Measurements from ENCODE around the gene CAPN5.
"Not testable (repeated sequence)": the region's sequence is repeated elsewhere in the genome, so short reads cannot be mapped to it uniquely, and the experiment has no call there.

The CAPN5 gene

DNA sequence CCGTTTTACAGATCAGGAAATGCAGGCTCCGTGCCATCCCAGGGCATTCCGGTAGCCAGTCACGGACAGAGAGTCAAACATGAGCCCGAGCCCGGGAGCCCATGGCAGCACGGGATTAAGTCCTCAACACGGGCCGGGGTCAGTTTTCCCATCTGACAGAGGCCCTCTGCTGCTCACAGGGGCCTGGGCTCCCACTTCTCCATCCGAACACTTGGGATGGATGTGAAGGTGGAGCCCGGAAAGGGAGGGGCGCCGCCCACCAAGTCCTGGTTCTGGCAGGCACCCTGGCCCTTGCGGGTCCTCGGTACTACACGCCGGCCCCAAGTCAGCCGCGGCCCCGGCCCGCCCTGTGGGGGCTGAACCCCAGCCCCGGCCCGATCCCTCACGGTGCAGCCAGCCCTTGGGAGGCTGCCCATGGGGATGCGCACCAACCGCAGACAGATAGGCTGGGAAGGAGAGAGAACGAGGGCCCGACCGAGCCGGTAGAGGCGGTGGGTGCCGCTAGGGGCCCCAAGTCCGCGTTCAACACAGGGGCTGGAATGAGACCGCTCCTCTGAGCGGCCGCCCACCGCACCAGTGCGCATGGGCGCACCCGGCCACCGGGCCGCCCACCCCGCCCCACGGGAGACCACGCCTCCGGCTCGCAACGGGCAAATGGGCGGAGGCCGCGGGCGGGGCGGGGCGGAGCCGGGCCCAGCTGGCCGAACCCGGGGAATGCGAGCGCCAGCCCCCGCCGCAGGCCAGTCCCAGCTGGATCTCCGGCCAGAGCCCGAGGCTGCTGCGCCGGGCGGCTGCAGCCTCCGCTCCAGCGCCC, at the start of gene CAPN5:
Gene CAPN5 (plus strand): TSS at position 743 of the 814 bp plus-strand sequence. CDS start 17,916 bp downstream, outside the sequence.
- DNase-seq (ENCODE audit: low read depth): peak; percentile 69

DNA sequence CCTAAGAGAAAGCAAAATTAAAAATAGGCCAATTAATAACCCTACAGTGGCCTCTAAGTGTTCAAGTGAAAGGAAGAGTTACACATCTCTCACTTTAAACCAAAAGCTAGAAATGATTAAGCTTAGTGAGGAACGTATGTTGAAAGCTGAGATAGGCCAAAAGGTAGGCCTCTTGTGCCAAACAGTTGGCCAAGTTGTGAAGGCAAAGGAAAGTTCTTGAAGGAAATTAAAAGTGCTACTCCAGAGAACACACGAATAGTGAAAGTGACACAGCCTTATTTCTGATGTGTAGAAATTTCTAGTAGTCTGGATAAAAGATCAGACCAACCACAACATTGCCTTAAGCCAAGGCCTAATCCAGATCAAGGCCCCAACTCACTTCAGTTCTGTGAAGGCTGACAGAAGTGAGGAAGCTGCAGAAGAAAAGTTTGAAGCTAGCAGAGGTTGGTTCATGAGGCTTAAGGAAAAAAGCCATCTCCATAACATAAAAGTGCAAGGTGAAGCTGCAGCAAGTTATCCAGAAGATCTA, 48.3 kb upstream of the CAPN5 start:
- DNase-seq (ENCODE audit: low read depth): not testable (repeated sequence)

DNA sequence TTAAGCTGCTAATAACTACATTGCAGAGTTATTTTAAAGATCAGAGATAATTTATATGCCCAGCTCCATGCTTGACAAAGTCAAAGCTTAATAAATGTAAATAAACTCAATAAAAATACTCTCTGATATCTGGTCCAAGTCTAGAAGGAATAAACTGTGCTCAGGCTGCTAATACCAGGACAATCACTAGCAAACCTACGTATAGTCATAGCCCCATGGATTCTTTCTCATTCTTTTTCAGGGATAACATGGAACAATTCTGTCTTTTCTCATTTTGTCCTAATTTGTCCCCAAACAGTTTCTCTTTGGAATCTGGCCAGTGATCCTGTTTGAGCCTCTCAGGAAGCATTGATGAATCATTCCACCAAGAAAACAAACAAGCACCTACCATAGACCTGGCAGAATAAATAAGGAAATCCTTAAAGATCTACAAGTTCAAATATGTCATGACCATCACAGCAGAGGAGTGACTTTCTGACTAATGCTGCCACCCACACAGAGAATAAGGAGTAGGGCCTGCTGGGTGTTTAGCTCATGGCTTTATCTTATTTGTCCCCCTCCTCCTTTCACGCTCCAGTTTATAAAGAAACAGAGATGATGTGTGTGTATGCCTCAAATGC, 46.7 kb upstream of the CAPN5 start:
- DNase-seq (ENCODE audit: low read depth): no peak

DNA sequence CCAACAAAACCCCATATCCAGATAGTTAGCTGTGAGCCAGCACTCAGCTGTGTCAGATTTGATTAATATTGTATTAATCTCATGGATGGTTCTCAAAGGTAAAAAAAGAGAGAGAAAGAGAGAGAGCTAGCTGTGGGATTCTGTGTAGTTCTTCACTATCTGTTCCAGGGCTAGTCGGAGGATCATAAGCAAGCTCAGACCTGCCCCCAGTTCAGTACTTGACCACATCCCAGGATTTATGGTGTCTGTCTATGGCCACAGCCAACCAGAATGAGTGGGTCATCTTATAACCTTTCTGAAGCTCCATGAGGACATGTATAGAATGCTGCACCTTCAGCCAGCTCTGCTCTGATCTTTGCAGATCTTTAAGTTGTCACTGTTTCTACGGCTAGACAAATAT, 46.0 kb upstream of the CAPN5 start:
- no peak for DNase-seq (ENCODE audit: low read depth)

DNA sequence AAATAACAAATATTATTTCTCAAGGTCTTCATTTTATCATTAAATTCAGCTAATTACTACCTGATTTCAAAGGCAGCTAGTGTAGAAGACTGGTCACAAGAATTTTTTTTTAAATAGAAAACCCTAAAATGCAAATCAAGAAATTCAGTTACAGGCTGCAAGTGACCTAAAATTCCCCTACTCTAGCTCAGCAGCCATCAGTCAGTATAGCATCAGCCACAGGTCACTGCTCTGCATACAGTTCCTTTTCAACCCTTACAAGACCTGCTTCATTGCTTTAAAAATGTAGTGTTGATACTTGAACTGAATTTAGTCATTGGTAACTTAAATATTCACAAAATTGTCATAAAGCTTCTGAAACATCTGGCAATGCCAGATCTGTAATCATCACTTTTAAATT, 42.0 kb upstream of the CAPN5 start:
- no peak for DNase-seq (ENCODE audit: low read depth)

DNA sequence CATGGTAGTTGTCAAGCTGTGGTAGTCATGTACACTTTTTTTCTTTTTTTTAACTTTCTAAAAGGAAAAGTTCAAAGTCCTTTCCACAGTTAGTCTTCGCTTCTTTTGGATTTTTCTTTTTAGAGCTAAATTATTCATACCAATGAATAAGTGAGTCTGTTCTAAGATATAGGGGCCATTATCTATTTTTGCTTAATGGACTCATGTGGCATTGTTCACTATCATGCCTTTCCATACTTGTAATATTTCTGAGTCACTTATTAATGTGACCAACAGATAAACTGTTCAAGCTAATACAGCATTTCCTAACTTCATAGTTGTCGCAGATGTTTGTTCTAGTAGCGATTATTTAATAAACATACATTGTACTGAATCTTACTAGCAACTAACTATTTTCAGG, 40.5 kb upstream of the CAPN5 start:
- DNase-seq (ENCODE audit: low read depth): no peak

DNA sequence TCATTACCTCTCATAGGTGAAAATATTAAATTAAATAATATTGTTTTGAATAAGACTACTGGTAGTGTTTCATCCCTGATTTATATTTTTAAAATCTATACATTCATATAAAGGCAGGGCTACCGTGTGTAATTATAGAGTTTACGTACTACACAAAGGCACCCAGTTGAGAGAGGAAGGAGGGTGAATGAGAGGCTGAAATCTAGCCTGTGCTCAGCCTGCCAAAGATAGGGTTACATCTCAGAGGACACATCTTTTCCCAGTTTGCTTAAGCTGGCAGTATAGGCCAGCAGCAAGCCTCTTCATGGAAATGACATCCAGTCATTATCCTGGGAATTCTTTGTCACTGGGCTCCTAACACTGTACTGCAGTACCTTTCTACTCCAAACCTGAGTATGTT, 40.0 kb upstream of the CAPN5 start:
- no peak for DNase-seq (ENCODE audit: low read depth)

DNA sequence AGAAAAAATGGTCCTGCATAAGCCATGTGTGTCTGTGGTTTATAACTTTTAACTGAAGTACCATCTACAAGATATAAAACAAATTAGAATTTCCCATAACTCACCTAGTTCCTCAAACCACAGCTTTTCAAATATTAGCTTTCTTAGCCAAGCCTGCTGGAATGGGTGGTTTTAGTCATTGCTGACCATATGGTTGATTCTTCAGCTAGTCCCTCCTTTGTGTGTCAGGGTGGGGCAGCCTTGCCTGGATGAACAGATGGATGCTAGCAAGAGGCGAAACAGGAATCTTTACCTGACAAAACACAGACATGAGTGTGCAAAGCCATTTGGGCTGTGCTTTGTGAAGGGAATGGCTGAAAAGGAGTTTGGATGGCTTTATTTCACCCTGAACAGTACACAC, 39.5 kb upstream of the CAPN5 start:
- DNase-seq (ENCODE audit: low read depth): no peak

DNA sequence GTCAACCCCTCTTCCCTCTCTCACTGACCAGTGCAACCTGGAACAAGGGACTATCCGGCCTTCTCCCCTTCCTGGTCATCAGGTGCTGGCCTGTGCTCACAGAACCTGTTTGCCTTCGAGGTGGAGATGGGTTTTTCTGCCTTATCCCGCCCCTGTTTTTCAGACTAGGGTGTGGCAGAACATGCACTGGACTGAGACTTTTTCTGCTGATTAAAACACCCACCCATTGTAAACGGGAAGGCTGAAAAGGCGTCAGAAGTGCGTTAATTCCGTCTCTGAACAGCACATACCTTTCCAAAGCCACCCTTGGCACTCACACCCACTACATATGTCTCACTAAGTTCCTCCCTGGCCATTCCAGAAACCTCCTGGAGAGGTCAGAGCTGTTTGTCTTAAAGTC, 36.9 kb upstream of the CAPN5 start:
- DNase-seq (ENCODE audit: low read depth): no peak

DNA sequence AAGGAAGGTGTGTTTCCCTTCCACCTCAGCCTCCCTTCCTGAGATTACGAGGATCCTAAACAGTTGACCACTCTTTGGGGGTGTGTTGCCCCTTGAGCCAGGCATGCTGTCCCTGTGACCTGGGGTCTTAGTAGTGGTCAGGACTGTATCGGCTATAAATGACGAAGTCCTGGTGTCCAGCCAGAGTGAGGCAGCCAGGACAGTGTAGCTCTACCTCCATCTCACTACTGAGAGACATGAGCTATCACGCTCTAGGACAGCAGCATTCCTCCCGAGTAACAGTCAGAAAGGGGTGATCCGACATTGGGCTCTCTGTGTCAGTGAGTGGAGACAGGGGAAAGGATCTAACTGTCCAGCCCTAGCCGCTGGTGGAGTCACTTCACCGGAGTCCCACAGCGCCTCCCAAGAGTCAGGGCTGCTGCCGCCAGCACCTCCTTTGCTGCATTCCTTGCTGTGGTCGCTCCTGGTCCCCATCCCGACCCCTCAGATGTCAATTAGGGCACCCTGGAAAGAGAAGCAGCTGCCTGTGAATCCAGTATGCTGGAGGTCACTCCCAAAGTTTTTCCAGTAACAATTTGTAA, 35.8 kb upstream of the CAPN5 start:
- DNase-seq (ENCODE audit: low read depth): no peak

DNA sequence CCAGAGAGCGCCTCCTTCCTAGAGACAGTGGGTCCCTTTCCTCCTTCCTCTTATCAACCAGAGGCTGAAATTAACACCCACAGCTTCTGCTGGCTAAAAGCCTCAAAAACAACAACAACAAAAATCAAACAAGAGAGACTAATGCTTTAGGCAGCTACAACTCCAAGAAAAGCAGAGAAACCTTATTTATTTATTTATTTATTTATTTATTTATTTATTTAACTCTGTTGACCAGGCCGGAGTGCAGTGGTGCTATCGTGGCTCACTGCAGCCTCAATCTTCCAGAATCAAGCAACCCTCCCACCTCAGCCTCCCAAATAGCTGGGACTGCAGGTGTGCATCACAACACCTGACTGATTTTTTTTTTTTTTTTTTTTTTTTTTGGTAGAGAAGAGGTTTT, 35.2 kb upstream of the CAPN5 start:
- DNase-seq (ENCODE audit: low read depth): no peak

DNA sequence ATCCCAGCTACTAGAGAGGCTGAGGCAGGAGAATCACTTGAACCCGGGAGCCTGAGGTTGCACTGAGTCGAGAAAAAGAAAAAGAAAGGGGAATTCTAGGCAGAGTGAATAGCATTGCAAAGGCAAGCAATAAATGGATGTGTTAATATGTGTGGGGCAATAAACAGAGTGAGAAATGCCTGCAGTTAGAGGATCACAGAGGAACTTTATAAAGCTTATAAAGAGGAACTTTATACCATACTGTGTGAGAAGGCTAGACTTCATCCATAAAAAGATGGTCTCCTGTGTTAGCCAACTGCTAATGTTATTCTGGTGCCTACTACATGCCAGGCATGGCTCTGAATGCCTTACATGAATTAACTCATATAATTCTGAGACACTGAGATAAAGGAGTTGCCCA, 31.7 kb upstream of the CAPN5 start:
- no peak for DNase-seq (ENCODE audit: low read depth)

DNA sequence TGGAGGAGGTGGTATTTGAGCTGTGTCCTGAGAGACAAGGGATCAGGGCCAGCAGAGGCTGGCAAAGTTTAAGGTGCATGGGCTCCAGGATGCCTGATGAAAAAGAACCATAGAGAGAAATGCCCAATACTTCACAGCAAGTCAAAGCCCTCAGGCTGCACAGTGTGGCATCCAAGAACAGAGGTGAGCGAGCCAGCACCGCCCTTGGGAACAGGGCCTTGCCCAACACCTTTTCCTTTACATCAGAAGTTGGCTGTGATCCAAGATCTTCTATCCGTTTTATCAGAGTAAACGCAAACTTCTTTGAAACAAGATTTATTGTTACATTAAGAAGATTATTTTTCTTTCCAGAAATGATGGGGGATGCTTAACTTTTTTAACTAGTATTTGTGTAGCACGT, 31.2 kb upstream of the CAPN5 start:
- no peak for DNase-seq (ENCODE audit: low read depth)

DNA sequence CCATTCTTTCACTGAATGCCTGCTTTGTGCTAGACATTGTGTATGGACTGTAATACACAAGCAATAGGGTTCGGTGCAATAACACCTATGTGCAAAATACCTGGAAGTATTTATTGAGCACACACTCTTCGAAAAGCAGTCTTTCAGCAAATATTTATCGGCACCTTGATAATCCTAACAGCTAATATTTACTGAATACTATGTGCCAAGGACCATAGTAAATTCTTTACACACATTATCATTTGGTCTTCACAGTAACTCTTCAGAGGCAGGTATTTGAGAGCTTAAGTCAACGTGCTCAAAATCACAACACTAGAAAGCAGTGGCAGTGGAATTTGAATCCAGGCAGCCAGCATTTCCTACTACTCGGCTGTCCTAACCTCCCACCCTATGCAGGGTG, 30.4 kb upstream of the CAPN5 start:
- DNase-seq (ENCODE audit: low read depth): no peak

DNA sequence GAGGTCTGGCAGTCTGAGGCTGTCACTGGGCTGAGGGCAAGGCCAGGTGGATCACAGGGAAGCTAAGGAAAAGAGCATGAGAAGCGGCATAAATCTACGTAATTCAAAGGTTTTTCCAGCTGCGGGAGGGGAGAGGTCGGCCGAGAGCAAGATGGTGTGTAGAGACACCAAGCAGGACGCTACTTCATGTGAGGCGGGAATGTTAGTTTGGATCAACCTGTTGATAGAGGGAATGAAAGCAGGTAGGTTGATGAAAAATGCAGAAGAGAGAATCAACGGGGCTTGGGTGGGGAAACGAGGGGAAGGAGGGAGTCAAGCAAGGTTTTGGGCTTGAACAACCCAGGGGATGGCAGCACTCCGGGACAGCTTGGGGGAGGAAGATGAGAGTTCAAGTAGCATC, 29.7 kb upstream of the CAPN5 start:
- no peak for DNase-seq (ENCODE audit: low read depth)

DNA sequence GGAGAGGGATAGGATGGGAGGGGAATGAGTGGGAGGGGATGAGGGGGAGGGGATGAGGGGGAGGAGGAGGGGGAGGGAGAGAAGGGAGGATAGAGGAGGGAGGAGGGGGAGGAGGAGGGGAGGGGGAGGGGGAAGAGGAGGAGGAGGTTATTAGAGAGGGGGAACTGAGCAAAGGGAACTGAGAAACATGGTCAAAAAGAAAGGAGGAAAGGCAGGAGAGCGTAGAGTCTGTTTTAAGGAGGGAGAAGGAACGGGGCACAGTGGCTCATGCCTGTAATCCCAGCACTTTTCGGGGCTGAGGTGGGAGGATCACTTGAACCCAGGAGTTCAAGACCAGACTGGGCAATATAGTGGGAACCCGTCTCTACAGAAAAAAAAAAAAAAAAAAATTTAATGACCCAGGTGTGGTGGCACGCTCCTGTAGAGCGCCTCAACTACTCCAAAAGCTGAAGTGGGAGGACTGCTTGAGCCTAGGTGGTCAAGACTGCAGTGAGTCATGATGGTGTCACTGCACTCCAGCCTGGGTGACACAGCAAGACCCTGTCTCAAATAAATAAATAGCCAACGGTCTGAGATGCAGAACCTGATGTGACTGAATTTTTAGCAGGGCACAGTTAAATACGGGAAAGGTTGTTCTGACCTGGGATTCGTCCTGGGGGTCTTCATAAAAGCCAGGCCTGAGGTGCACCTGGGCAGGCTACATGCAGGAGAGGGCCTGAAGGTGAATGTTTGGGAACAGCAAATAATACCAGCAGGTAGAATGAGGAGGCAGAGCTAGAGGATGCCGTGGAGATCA, 28.5 kb upstream of the CAPN5 start:
- no peak for DNase-seq (ENCODE audit: low read depth)

DNA sequence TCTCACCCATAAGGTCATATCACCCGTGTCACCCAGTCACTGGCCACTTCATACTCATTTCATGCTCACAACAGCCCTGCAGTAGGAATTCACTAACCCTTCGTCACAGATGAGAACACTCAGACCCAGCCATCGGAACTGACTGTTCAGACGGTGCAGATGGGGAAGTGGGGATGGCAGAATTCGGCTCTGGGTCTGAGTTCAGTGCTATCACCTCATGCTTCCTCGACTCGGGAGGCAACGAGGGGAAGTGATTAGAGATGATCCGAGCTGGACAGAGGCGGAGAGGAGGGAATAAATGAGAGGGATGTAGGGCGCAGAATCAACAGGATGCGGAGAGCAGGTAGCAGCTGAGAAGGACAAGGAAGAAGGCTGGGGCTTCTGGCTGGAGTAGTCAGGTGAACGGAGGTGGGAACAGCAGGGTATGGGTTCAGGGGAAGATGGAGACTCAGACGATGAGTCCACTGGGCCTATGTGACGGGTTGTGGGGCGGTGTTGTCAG, 27.9 kb upstream of the CAPN5 start:
- DNase-seq (ENCODE audit: low read depth): no peak

DNA sequence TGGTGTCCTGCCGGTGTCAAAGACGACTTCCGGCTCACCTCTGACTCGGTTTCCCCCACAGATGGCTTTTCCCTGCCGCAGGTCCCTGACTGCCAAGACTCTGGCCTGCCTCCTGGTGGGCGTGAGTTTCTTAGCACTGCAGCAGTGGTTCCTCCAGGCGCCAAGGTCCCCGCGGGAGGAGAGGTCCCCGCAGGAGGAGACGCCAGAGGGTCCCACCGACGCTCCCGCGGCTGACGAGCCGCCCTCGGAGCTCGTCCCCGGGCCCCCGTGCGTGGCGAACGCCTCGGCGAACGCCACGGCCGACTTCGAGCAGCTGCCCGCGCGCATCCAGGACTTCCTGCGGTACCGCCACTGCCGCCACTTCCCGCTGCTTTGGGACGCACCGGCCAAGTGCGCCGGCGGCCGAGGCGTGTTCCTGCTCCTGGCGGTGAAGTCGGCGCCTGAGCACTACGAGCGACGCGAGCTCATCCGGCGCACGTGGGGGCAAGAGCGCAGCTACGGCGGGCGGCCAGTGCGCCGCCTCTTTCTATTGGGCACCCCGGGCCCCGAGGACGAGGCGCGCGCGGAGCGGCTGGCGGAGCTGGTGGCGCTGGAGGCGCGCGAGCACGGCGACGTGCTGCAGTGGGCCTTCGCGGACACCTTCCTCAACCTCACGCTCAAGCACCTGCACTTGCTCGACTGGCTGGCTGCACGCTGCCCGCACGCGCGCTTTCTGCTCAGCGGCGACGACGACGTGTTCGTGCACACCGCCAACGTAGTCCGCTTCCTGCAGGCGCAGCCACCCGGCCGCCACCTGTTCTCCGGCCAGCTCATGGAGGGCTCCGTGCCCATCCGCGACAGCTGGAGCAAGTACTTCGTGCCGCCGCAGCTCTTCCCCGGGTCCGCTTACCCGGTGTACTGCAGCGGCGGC, 27.0 kb upstream of the CAPN5 start:
- no peak for DNase-seq (ENCODE audit: low read depth)

DNA sequence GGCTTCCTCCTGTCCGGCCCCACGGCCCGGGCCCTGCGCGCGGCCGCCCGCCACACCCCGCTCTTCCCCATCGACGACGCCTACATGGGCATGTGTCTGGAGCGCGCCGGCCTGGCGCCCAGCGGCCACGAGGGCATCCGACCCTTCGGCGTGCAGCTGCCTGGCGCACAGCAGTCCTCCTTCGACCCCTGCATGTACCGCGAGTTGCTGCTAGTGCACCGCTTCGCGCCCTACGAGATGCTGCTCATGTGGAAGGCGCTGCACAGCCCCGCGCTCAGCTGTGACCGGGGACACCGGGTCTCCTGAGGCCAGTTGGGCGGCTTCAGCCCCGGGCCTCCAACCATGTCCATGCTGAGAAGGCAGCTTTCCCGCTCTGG, 26.4 kb upstream of the CAPN5 start:
- no peak for DNase-seq (ENCODE audit: low read depth)

DNA sequence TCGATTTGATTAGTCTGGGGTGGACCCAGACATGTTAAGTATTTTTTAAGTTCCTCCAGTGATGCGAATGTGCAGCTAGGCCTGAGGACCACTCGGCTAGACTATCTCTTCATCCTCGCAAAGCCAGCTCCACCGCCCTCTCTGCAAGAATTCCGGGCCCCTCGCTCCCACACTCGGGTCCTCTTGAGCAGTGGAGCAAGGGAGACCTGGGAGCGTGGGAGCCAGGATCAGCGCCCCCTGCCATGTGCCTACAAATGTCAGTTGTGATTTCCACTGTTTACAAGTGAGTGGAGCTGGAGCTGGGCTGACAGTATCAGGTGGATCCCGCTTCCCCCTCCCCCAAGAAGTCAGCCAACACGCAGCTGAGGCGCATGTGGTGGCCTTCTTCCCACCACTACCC, 25.9 kb upstream of the CAPN5 start:
- DNase-seq (ENCODE audit: low read depth): no peak

DNA sequence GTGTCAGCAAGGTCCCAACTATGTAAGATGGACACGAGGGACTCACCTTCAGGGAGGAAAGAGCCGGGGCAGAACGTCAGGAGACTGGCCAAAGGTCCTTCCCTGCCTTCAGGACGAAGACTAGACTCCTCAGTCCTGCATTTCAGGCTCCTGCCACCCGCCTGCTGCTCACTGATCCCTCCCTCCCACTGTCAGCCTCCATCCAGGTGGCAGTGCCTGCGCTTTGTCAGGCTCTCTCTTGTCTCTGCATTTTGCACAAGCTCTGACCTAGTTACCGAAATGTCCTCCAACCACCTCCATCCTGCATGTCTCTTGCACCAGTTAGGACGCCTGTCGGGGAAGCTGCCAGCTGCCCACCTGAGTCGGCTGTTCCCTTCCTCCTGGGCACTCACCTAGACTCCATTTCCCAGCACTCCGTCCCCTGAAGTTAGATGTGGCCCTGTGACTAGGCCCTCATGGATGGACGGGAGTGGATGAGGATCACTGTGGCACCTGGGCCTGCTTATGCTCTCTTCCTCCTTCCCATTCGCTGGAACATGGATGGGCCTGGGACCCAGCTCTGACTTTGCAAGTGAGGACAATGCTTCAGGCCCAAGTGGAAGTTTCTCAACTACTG, 24.6 kb upstream of the CAPN5 start:
- DNase-seq (ENCODE audit: low read depth): no peak
